GM21576 (cell line): ENCODE measurements around the gene SLC10A3.

Source experiments
- ATAC-seq: cut with Tn5 transposase; IDR thresholded peaks from one replicate; pipeline ENCODE4 v1.9.1; 2021; ENCODE audit warnings: mild to moderate bottlenecking, moderate library complexity; ENCODE audit not compliant: unreplicated experiment

Gene SLC10A3

DNA sequence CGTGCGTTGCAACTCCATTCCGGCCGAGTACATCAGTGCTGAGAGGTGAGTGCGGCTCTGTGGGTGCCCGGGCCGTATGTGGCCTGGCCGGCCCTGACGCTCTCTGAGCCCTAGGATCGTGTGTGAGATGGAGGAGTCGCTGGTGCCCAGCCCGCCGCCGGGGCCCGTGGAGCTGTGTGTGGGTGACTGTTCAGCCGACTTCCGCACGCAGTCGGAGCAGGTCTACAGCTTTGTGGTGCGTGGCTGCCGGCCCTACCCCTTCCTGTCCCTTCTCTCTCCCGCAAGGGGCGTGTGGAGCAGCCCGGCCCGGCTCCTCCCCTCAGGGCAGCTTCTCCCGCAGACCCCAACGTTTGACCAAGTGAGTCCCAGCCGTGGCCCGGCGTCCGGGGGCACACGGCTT is 24.4 kb downstream of the SLC10A3 start:
- ATAC-seq: no peak

- no peak for ATAC-seq
Observed at GRCh38 chrX:154465601-154466000, 24.8 kb downstream of the SLC10A3 start.

DNA sequence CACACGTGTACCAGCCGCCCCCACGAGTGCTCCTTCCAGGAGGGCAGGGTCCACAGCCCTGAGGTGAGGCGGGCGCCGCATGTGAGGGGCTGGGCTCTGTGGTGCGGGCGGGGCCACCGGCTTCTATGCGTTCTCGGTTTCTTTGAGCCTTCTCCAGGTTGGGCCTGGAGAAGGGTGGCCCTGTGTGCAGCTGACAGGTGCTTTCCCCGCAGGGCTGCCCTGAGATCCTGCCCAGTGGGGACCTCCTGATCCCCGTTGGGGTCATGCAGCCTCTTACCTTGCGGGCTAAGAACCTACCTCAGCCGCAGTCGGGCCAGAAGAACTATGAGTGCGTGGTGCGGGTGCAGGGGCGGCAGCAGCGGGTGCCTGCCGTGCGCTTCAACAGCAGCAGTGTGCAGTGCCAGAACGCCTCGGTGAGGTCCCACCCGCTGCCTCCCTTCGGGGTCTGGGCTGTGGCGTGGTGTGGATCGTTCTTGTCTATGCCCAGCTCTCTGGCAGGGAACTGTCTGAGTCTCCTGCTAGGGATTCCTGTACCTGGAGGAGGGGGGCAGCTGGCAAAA is 25.5 kb downstream of the SLC10A3 start:
- ATAC-seq: no peak

- no peak for ATAC-seq
Observed at GRCh38 chrX:154463611-154464220, 26.7 kb downstream of the SLC10A3 start.

DNA sequence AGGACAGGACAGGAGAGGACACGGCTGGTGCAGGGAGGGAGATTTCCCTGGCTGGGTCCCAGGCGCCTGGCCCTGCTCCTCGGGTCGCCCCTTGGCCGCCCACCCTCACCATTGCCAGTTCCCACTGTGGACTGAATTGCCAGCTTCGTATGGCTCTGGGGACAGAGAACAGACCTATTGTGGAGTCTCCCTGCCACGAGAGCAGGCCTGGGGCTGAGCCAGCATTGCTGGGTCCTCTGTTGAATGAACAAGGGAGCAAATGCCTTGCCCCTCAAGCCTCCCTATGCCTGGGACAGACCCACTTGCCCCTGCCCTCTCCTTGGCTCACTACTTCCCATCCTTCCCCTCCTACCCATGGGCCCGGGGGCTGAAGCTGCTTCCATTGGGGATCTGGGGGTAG is 28.0 kb downstream of the SLC10A3 start:
- no peak for ATAC-seq

- ATAC-seq: no peak
Observed at GRCh38 chrX:154460326-154460725, 30.1 kb downstream of the SLC10A3 start.

GRCh38 chrX:154459832-154460231 is 30.6 kb downstream of the SLC10A3 start:
- ATAC-seq: no peak

GRCh38 chrX:154458954-154459778 is 31.3 kb downstream of the SLC10A3 start:
- no peak for ATAC-seq

GRCh38 chrX:154458116-154458953 is 32.1 kb downstream of the SLC10A3 start, which contains the start of gene PLXNA3:
TSS of gene PLXNA3 (plus strand) at chrX:154458281. CDS start at chrX:154460184, 1,903 bp downstream.
- ATAC-seq: peak; percentile 50

- ATAC-seq: peak; percentile 52
Observed at GRCh38 chrX:154457491-154458115, 32.8 kb downstream of the SLC10A3 start.

DNA sequence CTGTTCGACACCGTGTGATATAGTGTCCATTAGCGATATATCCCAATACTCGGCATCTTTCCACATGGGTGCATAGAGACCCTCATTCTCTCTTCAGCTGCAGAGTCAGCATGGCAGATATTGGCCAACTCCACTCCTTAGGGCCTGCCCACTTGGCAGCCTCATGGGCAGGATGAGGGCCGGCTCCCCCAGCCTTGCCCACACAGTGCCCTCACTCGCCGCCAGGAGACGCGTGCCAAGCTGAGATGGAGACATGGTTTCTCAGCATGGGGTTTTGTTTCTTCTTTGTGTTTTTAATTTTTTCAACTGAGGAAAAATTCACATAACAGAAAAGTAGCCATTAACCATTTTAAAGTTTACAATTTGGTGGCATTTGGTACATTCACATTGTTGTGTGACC is 37.6 kb downstream of the SLC10A3 start:
- ATAC-seq: no peak

GRCh38 chrX:154450312-154450711 is 40.1 kb downstream of the SLC10A3 start:
- no peak for ATAC-seq

DNA sequence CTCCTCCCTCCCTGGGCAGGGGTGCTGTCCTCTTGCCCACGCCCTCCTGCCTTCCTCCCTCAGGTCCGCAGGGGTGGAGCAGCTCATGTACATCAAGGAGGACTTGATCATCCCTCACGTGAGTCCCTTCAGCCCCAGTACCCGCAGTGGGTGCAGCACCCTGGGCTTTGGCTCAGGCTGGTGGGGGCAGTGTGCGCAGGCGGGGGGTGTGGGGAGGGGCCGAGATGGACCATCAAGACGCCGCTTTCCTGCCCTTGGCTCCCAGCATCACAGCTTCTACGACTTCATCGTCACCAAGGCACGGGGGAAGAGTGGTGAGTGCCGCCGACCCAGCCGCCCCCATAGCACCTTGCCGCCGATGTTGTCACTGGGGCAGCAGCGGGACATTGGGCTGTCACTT is 40.8 kb downstream of the SLC10A3 start:
- no peak for ATAC-seq

GRCh38 chrX:154448484-154448883 is 41.9 kb downstream of the SLC10A3 start:
- ATAC-seq: no peak

DNA sequence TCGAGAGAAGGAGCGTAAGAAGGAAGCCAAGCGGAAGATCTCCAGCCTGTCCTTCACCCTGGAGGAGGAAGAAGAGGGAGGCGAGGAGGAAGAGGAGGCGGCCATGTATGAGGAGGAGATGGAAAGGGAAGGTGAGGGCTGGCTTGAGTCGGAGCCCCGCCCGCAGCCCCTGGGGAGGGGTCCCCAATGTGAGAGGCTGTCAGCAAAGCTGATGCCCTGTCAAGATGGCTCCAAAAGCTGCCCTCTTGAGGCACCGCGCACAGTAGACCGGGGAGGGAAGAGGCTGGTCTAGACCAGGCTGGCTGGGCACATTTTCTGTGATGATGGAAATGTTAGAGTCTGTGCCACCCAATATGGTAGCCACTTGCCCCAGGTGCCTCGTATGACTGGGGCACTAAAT is 44.0 kb downstream of the SLC10A3 start:
- no peak for ATAC-seq

GRCh38 chrX:154445776-154446175 is 44.7 kb downstream of the SLC10A3 start:
- ATAC-seq: no peak

- ATAC-seq: no peak
Observed at GRCh38 chrX:154444755-154445246, 45.6 kb downstream of the SLC10A3 start.

- peak; percentile 52 for ATAC-seq
Observed at GRCh38 chrX:154443992-154444754, 46.3 kb downstream of the SLC10A3 start, which contains the start of gene FAM50A. TSS of gene FAM50A (plus strand) at chrX:154444141. CDS start at chrX:154444236, 95 bp downstream.

DNA sequence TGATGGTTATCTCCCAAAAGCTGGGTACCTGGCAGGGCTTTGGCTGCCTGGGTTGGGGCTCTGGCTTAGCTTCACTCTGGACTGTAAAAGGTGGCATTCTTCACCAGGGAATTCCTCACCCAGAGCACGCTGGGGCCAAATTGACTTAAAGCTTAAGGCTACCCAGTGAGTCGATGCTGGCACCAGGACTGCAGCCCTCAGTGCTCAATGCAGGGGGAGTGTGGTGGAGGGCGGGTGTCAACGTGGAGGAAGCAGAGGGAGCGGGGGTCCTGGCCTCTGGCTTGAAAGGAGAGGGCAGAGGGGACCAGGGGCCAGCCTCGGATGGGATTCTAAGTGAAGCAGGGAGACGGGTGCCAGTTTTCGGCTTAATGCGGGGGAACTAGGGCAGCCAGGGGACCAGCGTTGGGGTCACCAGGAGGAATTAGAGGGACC is 46.9 kb downstream of the SLC10A3 start:
- no peak for ATAC-seq
